H9 (cell line): ENCODE results near the gene RNF26. TPM values are rescaled to one million over a fixed set of nuclear protein-coding genes. Genes with fewer than 3 reads are reported as not detected.

ENCODE experiments used
- DNase-seq: peaks from one replicate; pipeline ENCODE4 v3.0.0-alpha.2; 2017
- H2AFZ ChIP-seq: one replicate; pipeline ENCODE4 v1.6.1; 2013; ENCODE audit warnings: mild to moderate bottlenecking, low read length, control low read depth, moderate library complexity
- H2AK5ac ChIP-seq: 2 replicates; pipeline ENCODE4 v1.6.1; 2013; ENCODE audit warnings: low read length, control low read depth, mixed read lengths; ENCODE audit not compliant: insufficient read length
- H2BK120ac ChIP-seq: one replicate; pipeline ENCODE4 v1.6.1; 2013; ENCODE audit warnings: low read depth, mild to moderate bottlenecking, low read length, control low read depth, inconsistent platforms; ENCODE audit not compliant: poor library complexity, severe bottlenecking
- H2BK12ac ChIP-seq: 2 replicates; pipeline ENCODE4 v1.6.1; 2013; ENCODE audit warnings: low read length, control low read depth, mixed read lengths, low read depth; ENCODE audit not compliant: insufficient read length
- H2BK15ac ChIP-seq: 2 replicates; pipeline ENCODE4 v1.6.1; 2013; ENCODE audit warnings: low read depth, low read length, control low read depth
- H2BK20ac ChIP-seq: one replicate; pipeline ENCODE4 v1.6.1; 2013; ENCODE audit warnings: low read depth, mild to moderate bottlenecking, low read length, control low read depth, inconsistent platforms; ENCODE audit not compliant: poor library complexity, severe bottlenecking
- H2BK5ac ChIP-seq: 2 replicates; pipeline ENCODE4 v1.6.1; 2013; ENCODE audit warnings: low read length, control low read depth, mixed read lengths; ENCODE audit not compliant: insufficient read length
- H3K14ac ChIP-seq: 2 replicates; pipeline ENCODE4 v1.6.1; 2013; ENCODE audit warnings: low read length, control low read depth; ENCODE audit not compliant: insufficient read depth
- H3K18ac ChIP-seq: 2 replicates; pipeline ENCODE4 v1.6.1; 2013; ENCODE audit warnings: low read depth, mild to moderate bottlenecking, mixed read lengths, low read length, control low read depth; ENCODE audit not compliant: insufficient read length
- H3K23ac ChIP-seq: 2 replicates; pipeline ENCODE4 v1.6.1; 2013; ENCODE audit warnings: low read length, control low read depth, mixed read lengths, low read depth; ENCODE audit not compliant: insufficient read length
- H3K23me2 ChIP-seq: 2 replicates; pipeline ENCODE4 v1.6.1; 2013; ENCODE audit warnings: low read depth, mild to moderate bottlenecking, mixed read lengths, low read length, control low read depth; ENCODE audit not compliant: insufficient read length, poor library complexity, severe bottlenecking
- H3K27ac ChIP-seq: 2 replicates; pipeline ENCODE4 v1.5.1; 2013; ENCODE audit warnings: low read length, control low read depth, mixed read lengths, low read depth; ENCODE audit not compliant: insufficient read length
- H3K27me3 ChIP-seq: 2 replicates; pipeline ENCODE4 v1.6.1; 2013; ENCODE audit warnings: low read length, control low read depth, inconsistent platforms; ENCODE audit not compliant: insufficient read depth
- H3K4ac ChIP-seq: 2 replicates; pipeline ENCODE4 v1.6.1; 2013; ENCODE audit warnings: low read depth, mild to moderate bottlenecking, control low read depth, inconsistent platforms, low read length, moderate library complexity
- H3K4me1 ChIP-seq: 2 replicates; pipeline ENCODE4 v1.6.1; 2013; ENCODE audit warnings: low read length, control low read depth, inconsistent platforms; ENCODE audit not compliant: insufficient read depth
- H3K4me2 ChIP-seq: 2 replicates; pipeline ENCODE4 v1.6.1; 2013; ENCODE audit warnings: low read length, control low read depth, mixed read lengths; ENCODE audit not compliant: insufficient read length, insufficient read depth
- H3K56ac ChIP-seq: 2 replicates; pipeline ENCODE4 v1.6.1; 2013; ENCODE audit warnings: low read depth, mild to moderate bottlenecking, mixed read lengths, low read length, control low read depth; ENCODE audit not compliant: insufficient read length
- H3K79me1 ChIP-seq: 2 replicates; pipeline ENCODE4 v1.6.1; 2013; ENCODE audit warnings: low read depth, mild to moderate bottlenecking, moderate library complexity, low read length, control low read depth, inconsistent platforms; ENCODE audit not compliant: insufficient read depth, poor library complexity, severe bottlenecking
- H3K79me2 ChIP-seq: 2 replicates; pipeline ENCODE4 v1.6.1; 2013; ENCODE audit warnings: low read length, control low read depth, inconsistent platforms; ENCODE audit not compliant: insufficient read depth
- H3K9ac ChIP-seq: 2 replicates; pipeline ENCODE4 v1.6.1; 2013; ENCODE audit warnings: low read length, control low read depth, mixed read lengths; ENCODE audit not compliant: insufficient read length; ENCODE audit errors: extremely low read depth
- H3K9me3 ChIP-seq: one replicate; pipeline ENCODE4 v1.6.1; 2013; ENCODE audit warnings: low read depth, low read length, inconsistent platforms; ENCODE audit not compliant: control insufficient read depth
- H3T11ph ChIP-seq: one replicate; pipeline ENCODE4 v1.6.1; 2013; ENCODE audit warnings: mild to moderate bottlenecking, low read length, control low read depth, inconsistent platforms
- H4K20me1 ChIP-seq: one replicate; pipeline ENCODE4 v1.6.1; 2013; ENCODE audit not compliant: control insufficient read depth, insufficient read length, insufficient read depth
- H4K5ac ChIP-seq: 2 replicates; pipeline ENCODE4 v1.6.1; 2013; ENCODE audit warnings: low read depth, mild to moderate bottlenecking, mixed read lengths, low read length, control low read depth; ENCODE audit not compliant: insufficient read length
- H4K8ac ChIP-seq: replicated peaks from 2 replicates; pipeline ENCODE4 v1.6.1; 2013; ENCODE audit warnings: low read length, control low read depth, mixed read lengths, low read depth; ENCODE audit not compliant: insufficient read length
- H4K91ac ChIP-seq: 2 replicates; pipeline ENCODE4 v1.6.1; 2013; ENCODE audit warnings: low read depth, mild to moderate bottlenecking, moderate library complexity, mixed read lengths, low read length, control low read depth; ENCODE audit not compliant: insufficient read length
- H3K27ac Mint-ChIP-seq, 3 experiments: 2 replicates in 2 of 3; 3 replicates in 1 of 3; pipeline ENCODE4 v1.8.0; 2020 to 2021; ENCODE audit warnings: mixed read lengths in 3 of 3, mild to moderate bottlenecking in 1 of 3, moderate library complexity in 1 of 3
- H3K27me3 Mint-ChIP-seq: 2 replicates; pipeline ENCODE4 v1.8.0; 2021; ENCODE audit warnings: low read depth, mild to moderate bottlenecking, moderate library complexity, mixed read lengths
- H3K36me3 Mint-ChIP-seq, 3 experiments: 2 replicates in 2 of 3; 3 replicates in 1 of 3; pipeline ENCODE4 v1.8.0; 2020 to 2021; ENCODE audit warnings: low read depth in 3 of 3, mixed read lengths in 3 of 3; ENCODE audit not compliant: insufficient read depth in 1 of 3
- H3K4me1 Mint-ChIP-seq, 2 experiments: 2 replicates each; pipeline ENCODE4 v1.8.0; 2020; ENCODE audit warnings: mixed read lengths in 2 of 2
- H3K4me3 Mint-ChIP-seq, 2 experiments: 2 replicates in 1 of 2; 3 replicates in 1 of 2; pipeline ENCODE4 v1.8.0; 2020 to 2021; ENCODE audit warnings: mild to moderate bottlenecking in 2 of 2, mixed read lengths in 2 of 2, moderate library complexity in 1 of 2
- H3K9me3 Mint-ChIP-seq, 2 experiments: 2 replicates in 1 of 2; 3 replicates in 1 of 2; pipeline ENCODE4 v1.8.0; 2020; ENCODE audit warnings: mild to moderate bottlenecking in 2 of 2, mixed read lengths in 2 of 2, moderate library complexity in 1 of 2
- CTCF ChIP-seq: fragments of 200-600 bp; sonication (generic); conservative IDR thresholded peaks from 3 replicates; pipeline ENCODE4 v1.8.0; 2021; ENCODE audit warnings: antibody characterized with exemption, mild to moderate bottlenecking
- WGBS: extraction: QIAGEN DNeasy Blood & Tissue Kit; methylation state at CpG from one replicate; pipeline ENCODE4 v1.1.7; 2013; ENCODE audit warnings: missing lambda C conversion rate, low lambda C conversion rate, mixed read lengths; ENCODE audit not compliant: insufficient read length; ENCODE audit errors: extremely low coverage; 5-methylcytosine and 5-hydroxymethylcytosine counted together
- total RNA-seq: library from RNA; stranded (reverse); gene quantifications from 2 replicates; pipeline ENCODE4 v1.2.1, GENCODE V29; 2021

Gene RNF26
- total RNA-seq, 1 experiment from 2014 or later: 57.6 TPM

- Histone ChIP-seq H2BK120ac (no peak overlapping the region), H2AK5ac (no peak overlapping the region), H3K18ac (no peak overlapping the region), H2AFZ (no peak overlapping the region), H3K9me3 (no peaks in the 10 kb centered on the region), H3K27me3 (peaks cover 3% of the 10 kb centered on the region; the same call in 1 of the 2 replicates), H3K79me1 (no peaks in the 10 kb centered on the region), H3K56ac (no peak overlapping the region), H4K5ac (no peak overlapping the region), H3T11ph (no peak overlapping the region), H3K27ac (no peak overlapping the region), H3K79me2 (no peaks in the 10 kb centered on the region), H4K20me1 (no peaks in the 10 kb centered on the region), H3K23ac (no peak overlapping the region), H3K4me1 (peaks cover 3% of the 10 kb centered on the region; the same call in 1 of the 2 replicates), H3K4me2 (peak overlapping the region; percentile 79), H2BK15ac (no peak overlapping the region), H3K14ac (no peak overlapping the region), H3K23me2 (peaks cover 15% of the 10 kb centered on the region), H4K8ac (no peak overlapping the region), H2BK12ac (no peak overlapping the region), H4K91ac (no peak overlapping the region), H2BK5ac (no peak overlapping the region), H2BK20ac (no peak overlapping the region), H3K9ac (no peak overlapping the region), H3K4ac (no peak overlapping the region)
- H3K4me1 Mint-ChIP-seq: peaks cover 46 to 54% of the 10 kb centered on the region in 2 experiments
- H3K9me3 Mint-ChIP-seq: no peaks in the 10 kb centered on the region; a peak in 1 of 5 replicates
- no peak overlapping the region for H3K4me3 Mint-ChIP-seq
- no peak for DNase-seq
- 0 out of 7 replicates have a peak, but pooled peaks cover 0 to 3% (median 0%) of the 10 kb centered on the region in 3 experiments for H3K36me3 Mint-ChIP-seq
- H3K27me3 Mint-ChIP-seq: peaks cover 15% of the 10 kb centered on the region
- no peak overlapping the region for H3K27ac Mint-ChIP-seq
- no peak for TF ChIP-seq CTCF
- WGBS: no CpG with 5 or more reads among the region's 13 CpGs
Measured at GRCh38 chr11:119380160-119380826, 46.0 kb downstream of the RNF26 start.
